ENCODE results near the gene ANK3. TPM values are rescaled to one million over a fixed set of nuclear protein-coding genes. Genes with fewer than 3 reads are reported as not detected.
A peak's percentile ranks its signal among the peaks of the same experiment; 100 is the strongest.

ANK3 gene
- polyA plus RNA-seq, 1 donor from 2014 or later = 114 TPM

GRCh38 chr10:60429084-60429849, 39.6 kb upstream of the ANK3 start:
- no peak overlapping the region for H3K4me3 ChIP-seq (ENCODE audit: low read length)
- no peaks in the 10 kb centered on the region for H3K9me3 ChIP-seq (ENCODE audit: low read length)
- H3K9me2 ChIP-seq (ENCODE audit: insufficient read depth, low read length) = no peaks in the 10 kb centered on the region
- H3K27me3 ChIP-seq (ENCODE audit: insufficient read depth, low read depth, low read length) = no peaks in the 10 kb centered on the region
- H3K9ac ChIP-seq (ENCODE audit: low read length) = no peak overlapping the region
- TF ChIP-seq EP300 (conservative IDR thresholded peaks at IDR 0.05; ENCODE audit: poor library complexity, severe bottlenecking) (peak; percentile 22), EZH2 (IDR thresholded peaks at IDR 0.05; ENCODE audit: borderline replicate concordance, insufficient read depth, low read length, poor library complexity, severe bottlenecking) (no peak)
- H3K27ac ChIP-seq (ENCODE audit: low read length) = peak overlapping the region; percentile 60
- H3F3A ChIP-seq (ENCODE audit: insufficient read depth, low read length, poor library complexity, severe bottlenecking) = no peaks in the 10 kb centered on the region
- H3K36me3 ChIP-seq (ENCODE audit: insufficient read depth, low read length) = peaks cover 5% of the 10 kb centered on the region
- no peak overlapping the region for H3K4me2 ChIP-seq (ENCODE audit: low read length)
- H4K20me1 ChIP-seq (ENCODE audit: insufficient read depth) = no peaks in the 10 kb centered on the region
- H3K79me2 ChIP-seq (replicated peaks; ENCODE audit: insufficient read depth, low read length) = no peaks in the 10 kb centered on the region
- H2AFZ ChIP-seq (ENCODE audit: low read depth, low read length) = no peak overlapping the region

- no peak for TF ChIP-seq TAF1 (IDR thresholded peaks at IDR 0.05; ENCODE audit: low read depth)
- no peak for TF ChIP-seq EP300 (conservative IDR thresholded peaks at IDR 0.05; ENCODE audit: poor library complexity, severe bottlenecking)
- no peak for TF ChIP-seq REST (IDR thresholded peaks at IDR 0.05; ENCODE audit: borderline replicate concordance)
- TF ChIP-seq POLR2AphosphoS5 (IDR thresholded peaks at IDR 0.05) = no peak
- TF ChIP-seq MXI1 (conservative IDR thresholded peaks at IDR 0.05; ENCODE audit: poor library complexity, severe bottlenecking) = no peak
- no peak for TF ChIP-seq SMC3 (conservative IDR thresholded peaks at IDR 0.05; ENCODE audit: poor library complexity)
- TF ChIP-seq, protein P1, sequence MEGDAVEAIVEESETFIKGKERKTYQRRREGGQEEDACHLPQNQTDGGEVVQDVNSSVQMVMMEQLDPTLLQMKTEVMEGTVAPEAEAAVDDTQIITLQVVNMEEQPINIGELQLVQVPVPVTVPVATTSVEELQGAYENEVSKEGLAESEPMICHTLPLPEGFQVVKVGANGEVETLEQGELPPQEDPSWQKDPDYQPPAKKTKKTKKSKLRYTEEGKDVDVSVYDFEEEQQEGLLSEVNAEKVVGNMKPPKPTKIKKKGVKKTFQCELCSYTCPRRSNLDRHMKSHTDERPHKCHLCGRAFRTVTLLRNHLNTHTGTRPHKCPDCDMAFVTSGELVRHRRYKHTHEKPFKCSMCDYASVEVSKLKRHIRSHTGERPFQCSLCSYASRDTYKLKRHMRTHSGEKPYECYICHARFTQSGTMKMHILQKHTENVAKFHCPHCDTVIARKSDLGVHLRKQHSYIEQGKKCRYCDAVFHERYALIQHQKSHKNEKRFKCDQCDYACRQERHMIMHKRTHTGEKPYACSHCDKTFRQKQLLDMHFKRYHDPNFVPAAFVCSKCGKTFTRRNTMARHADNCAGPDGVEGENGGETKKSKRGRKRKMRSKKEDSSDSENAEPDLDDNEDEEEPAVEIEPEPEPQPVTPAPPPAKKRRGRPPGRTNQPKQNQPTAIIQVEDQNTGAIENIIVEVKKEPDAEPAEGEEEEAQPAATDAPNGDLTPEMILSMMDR (IDR thresholded peaks at IDR 0.05; ENCODE audit: poor library complexity, severe bottlenecking) = no peak
- TF ChIP-seq RAD21 (conservative IDR thresholded peaks at IDR 0.05) = no peak
- no peak for TF ChIP-seq EZH2 (IDR thresholded peaks at IDR 0.05; ENCODE audit: borderline replicate concordance, insufficient read depth, low read length, poor library complexity, severe bottlenecking)
- Histone ChIP-seq H3K4me3 (ENCODE audit: low read length) (no peak overlapping the region), H3K9me3 (ENCODE audit: low read length) (no peaks in the 10 kb centered on the region), H3K79me2 (replicated peaks; ENCODE audit: insufficient read depth, low read length) (no peaks in the 10 kb centered on the region), H4K20me1 (ENCODE audit: insufficient read depth) (no peaks in the 10 kb centered on the region), H3K36me3 (ENCODE audit: insufficient read depth, low read length) (peaks cover 5% of the 10 kb centered on the region), H3F3A (ENCODE audit: insufficient read depth, low read length, poor library complexity, severe bottlenecking) (no peaks in the 10 kb centered on the region), H3K9me2 (ENCODE audit: insufficient read depth, low read length) (no peaks in the 10 kb centered on the region), H3K27me3 (ENCODE audit: insufficient read depth, low read depth, low read length) (no peaks in the 10 kb centered on the region), H3K4me2 (ENCODE audit: low read length) (no peak overlapping the region), H3K27ac (ENCODE audit: low read length) (peak overlapping the region; percentile 60), H2AFZ (ENCODE audit: low read depth, low read length) (no peak overlapping the region), H3K9ac (ENCODE audit: low read length) (no peak overlapping the region)
Measured at GRCh38 chr10:60428387-60428737, 38.7 kb upstream of the ANK3 start.
